ENCODE results near the gene SFSWAP. TPM values are rescaled to one million over a fixed set of nuclear protein-coding genes. Genes with fewer than 3 reads are reported as not detected.

The SFSWAP gene
- total RNA-seq, 2 donors from 2014 or later, result 31.6 to 45.8 TPM

- ATAC-seq (no peak), DNase-seq (no peak)
- Histone ChIP-seq H3K27ac (no peak overlapping the region), H3K4me1 (no peaks in the 10 kb centered on the region), H3K27me3 (no peaks in the 10 kb centered on the region), H3K9me3 (no peaks in the 10 kb centered on the region), H3K36me3 (replicated peaks in 1 of 2; ENCODE audit: insufficient read depth in 1 of 2, low read depth in 2 of 2) (peaks cover 14 to 34% of the 10 kb centered on the region in 2 donors), H3K4me3 (no peak overlapping the region)
- TF ChIP-seq POLR2A (IDR thresholded peaks at IDR 0.05) (no peak), CTCF (IDR thresholded peaks at IDR 0.05) (no peak)
- WGBS, 2 donors, result 87 to 91% methylated on average over 4 to 10 of the region's 10 CpGs
- intact Hi-C loops (cut with DNase I), result no loop called here
These were observed 23.0 kb downstream of the SFSWAP start for GRCh38 chr12:131733874-131734273.

GRCh38 chr12:131734336-131735152 is 23.7 kb downstream of the SFSWAP start:
- no peaks in the 10 kb centered on the region for H3K27me3 ChIP-seq
- H3K36me3 ChIP-seq (replicated peaks in 1 of 2; ENCODE audit: insufficient read depth in 1 of 2, low read depth in 2 of 2), result peaks cover 12 to 30% of the 10 kb centered on the region in 2 donors
- no peak overlapping the region for H3K27ac ChIP-seq
- no peaks in the 10 kb centered on the region for H3K4me1 ChIP-seq
- H3K9me3 ChIP-seq, result no peaks in the 10 kb centered on the region
- DNase-seq, result no peak
- intact Hi-C loops (cut with DNase I), result no loop called here
- H3K4me3 ChIP-seq, result no peak overlapping the region
- no peak for TF ChIP-seq CTCF (IDR thresholded peaks at IDR 0.05)
- TF ChIP-seq POLR2A (IDR thresholded peaks at IDR 0.05), result no peak
- no peak for ATAC-seq
- 93 to 95% methylated on average over 29 to 30 of the region's 30 CpGs for WGBS, 2 donors

- intact Hi-C loops (cut with DNase I), result no loop called here
- Histone ChIP-seq H3K27ac (no peak overlapping the region), H3K4me3 (no peak overlapping the region), H3K9me3 (no peaks in the 10 kb centered on the region), H3K27me3 (no peaks in the 10 kb centered on the region), H3K36me3 (replicated peaks in 1 of 2; ENCODE audit: insufficient read depth in 1 of 2, low read depth in 2 of 2) (peaks cover 6 to 28% of the 10 kb centered on the region in 2 donors), H3K4me1 (no peaks in the 10 kb centered on the region)
- no peak for TF ChIP-seq POLR2A (IDR thresholded peaks at IDR 0.05)
- TF ChIP-seq CTCF (IDR thresholded peaks at IDR 0.05), result no peak
- no peak for ATAC-seq
- no peak for DNase-seq
- 94 to 96% methylated on average over 10 of the region's 10 CpGs for WGBS, 2 donors
These were observed 24.2 kb downstream of the SFSWAP start for GRCh38 chr12:131735153-131735456.

- no peaks in the 10 kb centered on the region for H3K4me1 ChIP-seq
- intact Hi-C loops (cut with DNase I), result no loop called here
- peaks cover 0 to 26% of the 10 kb centered on the region in 2 donors for H3K36me3 ChIP-seq (replicated peaks in 1 of 2; ENCODE audit: insufficient read depth in 1 of 2, low read depth in 2 of 2)
These were observed 24.9 kb downstream of the SFSWAP start for GRCh38 chr12:131735476-131736445.

More at GRCh38 chr12:131735476-131736445, 24.9 kb downstream of the SFSWAP start:
- Histone ChIP-seq H3K4me3 (no peak overlapping the region), H3K9me3 (no peaks in the 10 kb centered on the region), H3K27me3 (no peaks in the 10 kb centered on the region), H3K27ac (no peak overlapping the region)
- no peak for DNase-seq
- no peak for TF ChIP-seq CTCF (IDR thresholded peaks at IDR 0.05)
- no peak for TF ChIP-seq POLR2A (IDR thresholded peaks at IDR 0.05)
- WGBS, 2 donors, result 89 to 94% methylated on average over 15 of the region's 15 CpGs
- no peak for ATAC-seq
